Erythroblast (primary cell): ENCODE measurements around the gene TIGD1.

Experiments
- GATA1 ChIP-seq: IDR thresholded peaks from 2 replicates; pipeline ENCODE4 v1.6.1; 2011; ENCODE audit warnings: low read depth, mild to moderate bottlenecking, control low read depth, low read length, moderate library complexity
- POLR2A ChIP-seq: IDR thresholded peaks from 2 replicates; pipeline ENCODE4 v1.6.1; 2011; ENCODE audit warnings: mild to moderate bottlenecking, low read length

GRCh38 chr2:232598293-232598692 lies 47.9 kb upstream of the TIGD1 start:
- TF ChIP-seq POLR2A, result no peak
- TF ChIP-seq GATA1, result no peak
